ENCODE results near the gene SCYGR2. TPM values are rescaled to one million over a fixed set of nuclear protein-coding genes. Genes with fewer than 3 reads are reported as not detected.
"Not testable (repeated sequence)": the region's sequence is repeated elsewhere in the genome, so short reads cannot be mapped to it uniquely, and the experiment has no call there.

Gene SCYGR2
- not detected for polyA plus RNA-seq
- long read RNA-seq, donor 1: 0 reads
- long read RNA-seq, donor 2: 0 reads
- long read RNA-seq, donor 3: 0 reads
- long read RNA-seq, donor 4: 0 reads
- long read RNA-seq, donor 5: 0 reads
- long read RNA-seq, donor 6: 0 reads
- long read RNA-seq, donor 7: 0 reads
- long read RNA-seq, donor 8: 0 reads
- long read RNA-seq, donor 9: 0 reads
- long read RNA-seq, donor 10: 0 reads
- long read RNA-seq, donor 11: 0 reads

- H3K4me1 ChIP-seq (ENCODE audit: control insufficient read depth, insufficient read depth, low read length); H3K27me3 ChIP-seq (ENCODE audit: control insufficient read depth, insufficient read depth, low read length); H3K9me3 ChIP-seq (ENCODE audit: control insufficient read depth, low read depth, low read length); DNase-seq; H3K4me3 ChIP-seq (ENCODE audit: low read length); H3K36me3 ChIP-seq (ENCODE audit: control insufficient read depth, insufficient read depth, low read length); H3K27ac ChIP-seq (ENCODE audit: low read length): not testable (repeated sequence)
- WGBS (ENCODE audit: insufficient coverage, low lambda C conversion rate): 100% methylated on average over 1 of the region's 16 CpGs
These were observed at the start of gene SCYGR2 for GRCh38 chr2:227598835-227599503. Gene SCYGR2 (plus strand): TSS chr2:227598893. CDS start chr2:227598893, 0 bp downstream.

- no peak for DNase-seq
- Histone ChIP-seq H3K27ac (ENCODE audit: low read length) (no peak overlapping the region), H3K36me3 (ENCODE audit: control insufficient read depth, insufficient read depth, low read length) (peaks cover 47% of the 10 kb centered on the region), H3K9me3 (ENCODE audit: control insufficient read depth, low read depth, low read length) (no peaks in the 10 kb centered on the region), H3K27me3 (ENCODE audit: control insufficient read depth, insufficient read depth, low read length) (no peaks in the 10 kb centered on the region), H3K4me1 (ENCODE audit: control insufficient read depth, insufficient read depth, low read length) (peaks cover 3% of the 10 kb centered on the region), H3K4me3 (ENCODE audit: low read length) (no peak overlapping the region)
- no CpG with 5 or more reads among the region's 3 CpGs for WGBS (ENCODE audit: insufficient coverage, low lambda C conversion rate)
These were observed 46.9 kb upstream of the SCYGR2 start for GRCh38 chr2:227551836-227552235.

GRCh38 chr2:227562581-227562980, 36.1 kb upstream of the SCYGR2 start:
- no peaks in the 10 kb centered on the region for H3K27me3 ChIP-seq (ENCODE audit: control insufficient read depth, insufficient read depth, low read length)
- peaks cover 7% of the 10 kb centered on the region for H3K36me3 ChIP-seq (ENCODE audit: control insufficient read depth, insufficient read depth, low read length)
- no peak for DNase-seq
- no peaks in the 10 kb centered on the region for H3K9me3 ChIP-seq (ENCODE audit: control insufficient read depth, low read depth, low read length)
- no peak overlapping the region for H3K27ac ChIP-seq (ENCODE audit: low read length)
- H3K4me1 ChIP-seq (ENCODE audit: control insufficient read depth, insufficient read depth, low read length): no peaks in the 10 kb centered on the region
- no peak overlapping the region for H3K4me3 ChIP-seq (ENCODE audit: low read length)

- Histone ChIP-seq H3K27me3 (ENCODE audit: control insufficient read depth, insufficient read depth, low read length) (no peaks in the 10 kb centered on the region), H3K4me3 (ENCODE audit: low read length) (no peak overlapping the region), H3K9me3 (ENCODE audit: control insufficient read depth, low read depth, low read length) (no peaks in the 10 kb centered on the region), H3K36me3 (ENCODE audit: control insufficient read depth, insufficient read depth, low read length) (peaks cover 2% of the 10 kb centered on the region), H3K27ac (ENCODE audit: low read length) (no peak overlapping the region), H3K4me1 (ENCODE audit: control insufficient read depth, insufficient read depth, low read length) (no peaks in the 10 kb centered on the region)
- no peak for DNase-seq
- WGBS (ENCODE audit: insufficient coverage, low lambda C conversion rate): no CpG with 5 or more reads among the region's 1 CpG
These were observed 33.6 kb upstream of the SCYGR2 start for GRCh38 chr2:227565080-227565479.

- Histone ChIP-seq H3K4me1 (ENCODE audit: control insufficient read depth, insufficient read depth, low read length) (no peaks in the 10 kb centered on the region), H3K27me3 (ENCODE audit: control insufficient read depth, insufficient read depth, low read length) (no peaks in the 10 kb centered on the region), H3K27ac (ENCODE audit: low read length) (no peak overlapping the region), H3K4me3 (ENCODE audit: low read length) (no peak overlapping the region), H3K36me3 (ENCODE audit: control insufficient read depth, insufficient read depth, low read length) (peaks cover 2% of the 10 kb centered on the region), H3K9me3 (ENCODE audit: control insufficient read depth, low read depth, low read length) (no peaks in the 10 kb centered on the region)
- WGBS (ENCODE audit: insufficient coverage, low lambda C conversion rate): 100% methylated on average over 1 of the region's 3 CpGs
- no peak for DNase-seq
These were observed 32.7 kb upstream of the SCYGR2 start for GRCh38 chr2:227566012-227566411.

GRCh38 chr2:227568852-227569169, 29.9 kb upstream of the SCYGR2 start:
- Histone ChIP-seq H3K27me3 (ENCODE audit: control insufficient read depth, insufficient read depth, low read length) (no peaks in the 10 kb centered on the region), H3K4me1 (ENCODE audit: control insufficient read depth, insufficient read depth, low read length) (no peaks in the 10 kb centered on the region), H3K9me3 (ENCODE audit: control insufficient read depth, low read depth, low read length) (no peaks in the 10 kb centered on the region), H3K4me3 (ENCODE audit: low read length) (no peak overlapping the region), H3K27ac (ENCODE audit: low read length) (no peak overlapping the region), H3K36me3 (ENCODE audit: control insufficient read depth, insufficient read depth, low read length) (peaks cover 2% of the 10 kb centered on the region)
- no peak for DNase-seq
- WGBS (ENCODE audit: insufficient coverage, low lambda C conversion rate): no CpG with 5 or more reads among the region's 2 CpGs

- Histone ChIP-seq H3K27ac (ENCODE audit: low read length) (no peak overlapping the region), H3K9me3 (ENCODE audit: control insufficient read depth, low read depth, low read length) (no peaks in the 10 kb centered on the region), H3K36me3 (ENCODE audit: control insufficient read depth, insufficient read depth, low read length) (peaks cover 2% of the 10 kb centered on the region), H3K4me3 (ENCODE audit: low read length) (no peak overlapping the region), H3K4me1 (ENCODE audit: control insufficient read depth, insufficient read depth, low read length) (no peaks in the 10 kb centered on the region), H3K27me3 (ENCODE audit: control insufficient read depth, insufficient read depth, low read length) (no peaks in the 10 kb centered on the region)
- WGBS (ENCODE audit: insufficient coverage, low lambda C conversion rate): 43% methylated on average over 1 of the region's 1 CpG
- no peak for DNase-seq
These were observed 28.1 kb upstream of the SCYGR2 start for GRCh38 chr2:227570615-227571014.

- DNase-seq: no peak
- H3K4me1 ChIP-seq (ENCODE audit: control insufficient read depth, insufficient read depth, low read length): no peaks in the 10 kb centered on the region
- H3K27me3 ChIP-seq (ENCODE audit: control insufficient read depth, insufficient read depth, low read length): no peaks in the 10 kb centered on the region
- H3K9me3 ChIP-seq (ENCODE audit: control insufficient read depth, low read depth, low read length): no peaks in the 10 kb centered on the region
- no peaks in the 10 kb centered on the region for H3K36me3 ChIP-seq (ENCODE audit: control insufficient read depth, insufficient read depth, low read length)
- H3K27ac ChIP-seq (ENCODE audit: low read length): no peak overlapping the region
- no peak overlapping the region for H3K4me3 ChIP-seq (ENCODE audit: low read length)
These were observed 22.6 kb upstream of the SCYGR2 start for GRCh38 chr2:227576110-227576509.

GRCh38 chr2:227576812-227577211, 21.9 kb upstream of the SCYGR2 start:
- H3K36me3 ChIP-seq (ENCODE audit: control insufficient read depth, insufficient read depth, low read length): no peaks in the 10 kb centered on the region
- no peaks in the 10 kb centered on the region for H3K4me1 ChIP-seq (ENCODE audit: control insufficient read depth, insufficient read depth, low read length)
- H3K27ac ChIP-seq (ENCODE audit: low read length): no peak overlapping the region
- H3K4me3 ChIP-seq (ENCODE audit: low read length): no peak overlapping the region
- 56% methylated on average over 1 of the region's 2 CpGs for WGBS (ENCODE audit: insufficient coverage, low lambda C conversion rate)
- no peaks in the 10 kb centered on the region for H3K27me3 ChIP-seq (ENCODE audit: control insufficient read depth, insufficient read depth, low read length)
- no peak for DNase-seq
- H3K9me3 ChIP-seq (ENCODE audit: control insufficient read depth, low read depth, low read length): no peaks in the 10 kb centered on the region

GRCh38 chr2:227577555-227577954, 21.1 kb upstream of the SCYGR2 start:
- Histone ChIP-seq H3K9me3 (ENCODE audit: control insufficient read depth, low read depth, low read length) (peaks cover 4% of the 10 kb centered on the region), H3K4me3 (ENCODE audit: low read length) (no peak overlapping the region), H3K27ac (ENCODE audit: low read length) (no peak overlapping the region), H3K36me3 (ENCODE audit: control insufficient read depth, insufficient read depth, low read length) (no peaks in the 10 kb centered on the region), H3K27me3 (ENCODE audit: control insufficient read depth, insufficient read depth, low read length) (no peaks in the 10 kb centered on the region), H3K4me1 (ENCODE audit: control insufficient read depth, insufficient read depth, low read length) (no peaks in the 10 kb centered on the region)
- DNase-seq: no peak
- WGBS (ENCODE audit: insufficient coverage, low lambda C conversion rate): 17% methylated on average over 1 of the region's 2 CpGs

GRCh38 chr2:227578642-227579041, 20.1 kb upstream of the SCYGR2 start:
- H3K27me3 ChIP-seq (ENCODE audit: control insufficient read depth, insufficient read depth, low read length): no peaks in the 10 kb centered on the region
- no peak overlapping the region for H3K4me3 ChIP-seq (ENCODE audit: low read length)
- DNase-seq: no peak
- no peaks in the 10 kb centered on the region for H3K4me1 ChIP-seq (ENCODE audit: control insufficient read depth, insufficient read depth, low read length)
- H3K9me3 ChIP-seq (ENCODE audit: control insufficient read depth, low read depth, low read length): peaks cover 6% of the 10 kb centered on the region
- no peaks in the 10 kb centered on the region for H3K36me3 ChIP-seq (ENCODE audit: control insufficient read depth, insufficient read depth, low read length)
- H3K27ac ChIP-seq (ENCODE audit: low read length): no peak overlapping the region
- no CpG with 5 or more reads among the region's 2 CpGs for WGBS (ENCODE audit: insufficient coverage, low lambda C conversion rate)
